H9 (cell line): ENCODE data around the gene ACSL3. TPM values are rescaled to one million over a fixed set of nuclear protein-coding genes. Genes with fewer than 3 reads are reported as not detected.
A peak's percentile ranks its signal among the peaks of the same experiment; 100 is the strongest.

Experiments used
- DNase-seq: peaks from one replicate; pipeline ENCODE4 v3.0.0-alpha.2; 2017
- H2AFZ ChIP-seq: one replicate; pipeline ENCODE4 v1.6.1; 2013; ENCODE audit warnings: mild to moderate bottlenecking, low read length, control low read depth, moderate library complexity
- H2AK5ac ChIP-seq: 2 replicates; pipeline ENCODE4 v1.6.1; 2013; ENCODE audit warnings: low read length, control low read depth, mixed read lengths; ENCODE audit not compliant: insufficient read length
- H2BK120ac ChIP-seq: one replicate; pipeline ENCODE4 v1.6.1; 2013; ENCODE audit warnings: low read depth, mild to moderate bottlenecking, low read length, control low read depth, inconsistent platforms; ENCODE audit not compliant: poor library complexity, severe bottlenecking
- H2BK12ac ChIP-seq: 2 replicates; pipeline ENCODE4 v1.6.1; 2013; ENCODE audit warnings: low read length, control low read depth, mixed read lengths, low read depth; ENCODE audit not compliant: insufficient read length
- H2BK15ac ChIP-seq: 2 replicates; pipeline ENCODE4 v1.6.1; 2013; ENCODE audit warnings: low read depth, low read length, control low read depth
- H2BK20ac ChIP-seq: one replicate; pipeline ENCODE4 v1.6.1; 2013; ENCODE audit warnings: low read depth, mild to moderate bottlenecking, low read length, control low read depth, inconsistent platforms; ENCODE audit not compliant: poor library complexity, severe bottlenecking
- H2BK5ac ChIP-seq: 2 replicates; pipeline ENCODE4 v1.6.1; 2013; ENCODE audit warnings: low read length, control low read depth, mixed read lengths; ENCODE audit not compliant: insufficient read length
- H3K14ac ChIP-seq: 2 replicates; pipeline ENCODE4 v1.6.1; 2013; ENCODE audit warnings: low read length, control low read depth; ENCODE audit not compliant: insufficient read depth
- H3K18ac ChIP-seq: 2 replicates; pipeline ENCODE4 v1.6.1; 2013; ENCODE audit warnings: low read depth, mild to moderate bottlenecking, mixed read lengths, low read length, control low read depth; ENCODE audit not compliant: insufficient read length
- H3K23ac ChIP-seq: 2 replicates; pipeline ENCODE4 v1.6.1; 2013; ENCODE audit warnings: low read length, control low read depth, mixed read lengths, low read depth; ENCODE audit not compliant: insufficient read length
- H3K23me2 ChIP-seq: 2 replicates; pipeline ENCODE4 v1.6.1; 2013; ENCODE audit warnings: low read depth, mild to moderate bottlenecking, mixed read lengths, low read length, control low read depth; ENCODE audit not compliant: insufficient read length, poor library complexity, severe bottlenecking
- H3K27ac ChIP-seq: 2 replicates; pipeline ENCODE4 v1.5.1; 2013; ENCODE audit warnings: low read length, control low read depth, mixed read lengths, low read depth; ENCODE audit not compliant: insufficient read length
- H3K27me3 ChIP-seq: 2 replicates; pipeline ENCODE4 v1.6.1; 2013; ENCODE audit warnings: low read length, control low read depth, inconsistent platforms; ENCODE audit not compliant: insufficient read depth
- H3K4ac ChIP-seq: 2 replicates; pipeline ENCODE4 v1.6.1; 2013; ENCODE audit warnings: low read depth, mild to moderate bottlenecking, control low read depth, inconsistent platforms, low read length, moderate library complexity
- H3K4me1 ChIP-seq: 2 replicates; pipeline ENCODE4 v1.6.1; 2013; ENCODE audit warnings: low read length, control low read depth, inconsistent platforms; ENCODE audit not compliant: insufficient read depth
- H3K4me2 ChIP-seq: 2 replicates; pipeline ENCODE4 v1.6.1; 2013; ENCODE audit warnings: low read length, control low read depth, mixed read lengths; ENCODE audit not compliant: insufficient read length, insufficient read depth
- H3K56ac ChIP-seq: 2 replicates; pipeline ENCODE4 v1.6.1; 2013; ENCODE audit warnings: low read depth, mild to moderate bottlenecking, mixed read lengths, low read length, control low read depth; ENCODE audit not compliant: insufficient read length
- H3K79me1 ChIP-seq: 2 replicates; pipeline ENCODE4 v1.6.1; 2013; ENCODE audit warnings: low read depth, mild to moderate bottlenecking, moderate library complexity, low read length, control low read depth, inconsistent platforms; ENCODE audit not compliant: insufficient read depth, poor library complexity, severe bottlenecking
- H3K79me2 ChIP-seq: 2 replicates; pipeline ENCODE4 v1.6.1; 2013; ENCODE audit warnings: low read length, control low read depth, inconsistent platforms; ENCODE audit not compliant: insufficient read depth
- H3K9ac ChIP-seq: 2 replicates; pipeline ENCODE4 v1.6.1; 2013; ENCODE audit warnings: low read length, control low read depth, mixed read lengths; ENCODE audit not compliant: insufficient read length; ENCODE audit errors: extremely low read depth
- H3K9me3 ChIP-seq: one replicate; pipeline ENCODE4 v1.6.1; 2013; ENCODE audit warnings: low read depth, low read length, inconsistent platforms; ENCODE audit not compliant: control insufficient read depth
- H3T11ph ChIP-seq: one replicate; pipeline ENCODE4 v1.6.1; 2013; ENCODE audit warnings: mild to moderate bottlenecking, low read length, control low read depth, inconsistent platforms
- H4K20me1 ChIP-seq: one replicate; pipeline ENCODE4 v1.6.1; 2013; ENCODE audit not compliant: control insufficient read depth, insufficient read length, insufficient read depth
- H4K5ac ChIP-seq: 2 replicates; pipeline ENCODE4 v1.6.1; 2013; ENCODE audit warnings: low read depth, mild to moderate bottlenecking, mixed read lengths, low read length, control low read depth; ENCODE audit not compliant: insufficient read length
- H4K8ac ChIP-seq: replicated peaks from 2 replicates; pipeline ENCODE4 v1.6.1; 2013; ENCODE audit warnings: low read length, control low read depth, mixed read lengths, low read depth; ENCODE audit not compliant: insufficient read length
- H4K91ac ChIP-seq: 2 replicates; pipeline ENCODE4 v1.6.1; 2013; ENCODE audit warnings: low read depth, mild to moderate bottlenecking, moderate library complexity, mixed read lengths, low read length, control low read depth; ENCODE audit not compliant: insufficient read length
- H3K27ac Mint-ChIP-seq, 3 experiments: 2 replicates in 2 of 3; 3 replicates in 1 of 3; pipeline ENCODE4 v1.8.0; 2020 to 2021; ENCODE audit warnings: mixed read lengths in 3 of 3, mild to moderate bottlenecking in 1 of 3, moderate library complexity in 1 of 3
- H3K27me3 Mint-ChIP-seq: 2 replicates; pipeline ENCODE4 v1.8.0; 2021; ENCODE audit warnings: low read depth, mild to moderate bottlenecking, moderate library complexity, mixed read lengths
- H3K36me3 Mint-ChIP-seq, 3 experiments: 2 replicates in 2 of 3; 3 replicates in 1 of 3; pipeline ENCODE4 v1.8.0; 2020 to 2021; ENCODE audit warnings: low read depth in 3 of 3, mixed read lengths in 3 of 3; ENCODE audit not compliant: insufficient read depth in 1 of 3
- H3K4me1 Mint-ChIP-seq, 2 experiments: 2 replicates each; pipeline ENCODE4 v1.8.0; 2020; ENCODE audit warnings: mixed read lengths in 2 of 2
- H3K4me3 Mint-ChIP-seq, 2 experiments: 2 replicates in 1 of 2; 3 replicates in 1 of 2; pipeline ENCODE4 v1.8.0; 2020 to 2021; ENCODE audit warnings: mild to moderate bottlenecking in 2 of 2, mixed read lengths in 2 of 2, moderate library complexity in 1 of 2
- H3K9me3 Mint-ChIP-seq, 2 experiments: 2 replicates in 1 of 2; 3 replicates in 1 of 2; pipeline ENCODE4 v1.8.0; 2020; ENCODE audit warnings: mild to moderate bottlenecking in 2 of 2, mixed read lengths in 2 of 2, moderate library complexity in 1 of 2
- CTCF ChIP-seq: fragments of 200-600 bp; sonication (generic); conservative IDR thresholded peaks from 3 replicates; pipeline ENCODE4 v1.8.0; 2021; ENCODE audit warnings: antibody characterized with exemption, mild to moderate bottlenecking
- WGBS: extraction: QIAGEN DNeasy Blood & Tissue Kit; methylation state at CpG from one replicate; pipeline ENCODE4 v1.1.7; 2013; ENCODE audit warnings: missing lambda C conversion rate, low lambda C conversion rate, mixed read lengths; ENCODE audit not compliant: insufficient read length; ENCODE audit errors: extremely low coverage; 5-methylcytosine and 5-hydroxymethylcytosine counted together
- total RNA-seq: library from RNA; stranded (reverse); gene quantifications from 2 replicates; pipeline ENCODE4 v1.2.1, GENCODE V29; 2021

Gene ACSL3
- total RNA-seq, 1 experiment from 2014 or later: 60.9 TPM

GRCh38 chr2:222811828-222812227, 49.0 kb upstream of the ACSL3 start:
- Histone ChIP-seq H3K4me2 (no peak overlapping the region), H3T11ph (no peak overlapping the region), H3K4ac (no peak overlapping the region), H2AFZ (no peak overlapping the region), H3K14ac (no peak overlapping the region), H4K5ac (no peak overlapping the region), H3K79me1 (no peaks in the 10 kb centered on the region), H3K23me2 (no peaks in the 10 kb centered on the region), H3K27me3 (no peaks in the 10 kb centered on the region), H4K20me1 (no peaks in the 10 kb centered on the region), H3K4me1 (no peaks in the 10 kb centered on the region), H3K23ac (no peak overlapping the region), H3K56ac (no peak overlapping the region), H2BK12ac (no peak overlapping the region), H3K9me3 (no peaks in the 10 kb centered on the region), H2AK5ac (no peak overlapping the region), H4K8ac (no peak overlapping the region), H3K18ac (no peak overlapping the region), H3K27ac (no peak overlapping the region), H4K91ac (no peak overlapping the region), H3K9ac (no peak overlapping the region), H2BK15ac (no peak overlapping the region), H3K79me2 (no peaks in the 10 kb centered on the region), H2BK20ac (no peak overlapping the region), H2BK5ac (no peak overlapping the region), H2BK120ac (no peak overlapping the region)
- DNase-seq: no peak
- H3K27ac Mint-ChIP-seq: 0 out of 7 replicates have a peak overlapping the region, but pooled peaks of 1 of the 3 experiments have one; percentile 12
- no CpG with 5 or more reads among the region's 1 CpG for WGBS
- H3K4me3 Mint-ChIP-seq: no peak overlapping the region
- no peaks in the 10 kb centered on the region for H3K4me1 Mint-ChIP-seq
- H3K9me3 Mint-ChIP-seq: peaks cover 5 to 11% of the 10 kb centered on the region in 2 experiments; a peak in 4 of 5 replicates
- peaks cover 3% of the 10 kb centered on the region; the same call in 1 of the 2 replicates for H3K27me3 Mint-ChIP-seq
- H3K36me3 Mint-ChIP-seq: no peaks in the 10 kb centered on the region
- no peak for TF ChIP-seq CTCF
